Neuronal stem cell (in vitro differentiated cells): ENCODE results near the gene PTPN5.
A peak's percentile ranks its signal among the peaks of the same experiment; 100 is the strongest.

ENCODE experiments used
- DNase-seq: peaks from one replicate; pipeline ENCODE4 v3.0.0-alpha.2; 2013; ENCODE audit warnings: low spot score
- H2AFZ ChIP-seq: one replicate; pipeline ENCODE4 v1.6.1; 2013; ENCODE audit warnings: mild to moderate bottlenecking, low read length, inconsistent platforms
- H2AK5ac ChIP-seq: 2 replicates; pipeline ENCODE4 v1.6.1; 2013; ENCODE audit warnings: low read depth, mild to moderate bottlenecking, inconsistent platforms, low read length, moderate library complexity, mixed read lengths
- H2BK120ac ChIP-seq: 2 replicates; pipeline ENCODE4 v1.6.1; 2013; ENCODE audit warnings: low read depth, mild to moderate bottlenecking, inconsistent platforms, low read length, moderate library complexity, mixed read lengths
- H2BK12ac ChIP-seq: one replicate; pipeline ENCODE4 v1.6.1; 2013; ENCODE audit warnings: low read length, inconsistent platforms
- H2BK15ac ChIP-seq: 2 replicates; pipeline ENCODE4 v1.6.1; 2013; ENCODE audit warnings: mild to moderate bottlenecking, low read length, inconsistent platforms, mixed read lengths
- H2BK5ac ChIP-seq: one replicate; pipeline ENCODE4 v1.6.1; 2013; ENCODE audit warnings: inconsistent platforms, mild to moderate bottlenecking, low read length, moderate library complexity
- H3K14ac ChIP-seq: one replicate; pipeline ENCODE4 v1.6.1; 2013; ENCODE audit warnings: low read length, inconsistent platforms
- H3K18ac ChIP-seq: 2 replicates; pipeline ENCODE4 v1.6.1; 2013; ENCODE audit warnings: low read length, inconsistent platforms
- H3K23ac ChIP-seq: 2 replicates; pipeline ENCODE4 v1.6.1; 2013; ENCODE audit warnings: low read depth, mild to moderate bottlenecking, mixed read lengths, low read length, inconsistent platforms; ENCODE audit not compliant: poor library complexity
- H3K27ac ChIP-seq: replicated peaks from 3 replicates; pipeline ENCODE4 v1.5.1; 2013; ENCODE audit warnings: low read length, inconsistent platforms
- H3K27me3 ChIP-seq, 3 experiments: 2 replicates each; pipeline ENCODE4 v1.6.1; 2013; ENCODE audit warnings: low read length in 3 of 3, mild to moderate bottlenecking in 2 of 3, inconsistent platforms in 1 of 3, low read depth in 1 of 3, mixed read lengths in 1 of 3, moderate library complexity in 1 of 3; ENCODE audit not compliant: control insufficient read depth in 3 of 3, insufficient read depth in 3 of 3
- H3K36me3 ChIP-seq, 2 donors: replicated peaks in 1 of 2; 2 replicates each; pipeline ENCODE4 v1.6.1; 2013; ENCODE audit warnings: low read length in 2 of 2; ENCODE audit not compliant: control insufficient read depth in 2 of 2, insufficient read depth in 2 of 2
- H3K4ac ChIP-seq: 2 replicates; pipeline ENCODE4 v1.6.1; 2013; ENCODE audit warnings: inconsistent platforms, mild to moderate bottlenecking, low read length, moderate library complexity
- H3K4me1 ChIP-seq, 2 donors: 1 replicate in 1 of 2; 2 replicates in 1 of 2; pipeline ENCODE4 v1.6.1; 2013; ENCODE audit warnings: low read length in 2 of 2, low read depth in 1 of 2; ENCODE audit not compliant: control insufficient read depth in 2 of 2, insufficient read depth in 1 of 2
- H3K4me2 ChIP-seq: one replicate; pipeline ENCODE4 v1.6.1; 2013; ENCODE audit warnings: mild to moderate bottlenecking, low read length, inconsistent platforms; ENCODE audit not compliant: insufficient read depth, poor library complexity, severe bottlenecking
- H3K4me3 ChIP-seq, 2 donors: 2 replicates each; pipeline ENCODE4 v1.5.1; 2013; ENCODE audit warnings: low read length in 2 of 2, mild to moderate bottlenecking in 2 of 2, inconsistent platforms in 1 of 2, moderate library complexity in 1 of 2
- H3K79me1 ChIP-seq: one replicate; pipeline ENCODE4 v1.6.1; 2013; ENCODE audit warnings: low read depth, mild to moderate bottlenecking, inconsistent platforms, low read length, moderate library complexity
- H3K9ac ChIP-seq: one replicate; pipeline ENCODE4 v1.6.1; 2013; ENCODE audit warnings: mild to moderate bottlenecking, low read depth, low read length, inconsistent platforms; ENCODE audit not compliant: poor library complexity
- H3K9me3 ChIP-seq, 2 donors: replicated peaks in 1 of 2; 2 replicates each; pipeline versions ENCODE3 to v1.6.1; 2013; ENCODE audit warnings: low read length in 2 of 2, mild to moderate bottlenecking in 2 of 2, inconsistent platforms in 1 of 2, low read depth in 1 of 2, mixed read lengths in 1 of 2, moderate library complexity in 1 of 2; ENCODE audit not compliant: control insufficient read depth in 2 of 2, insufficient read depth in 1 of 2
- H4K8ac ChIP-seq: one replicate; pipeline ENCODE4 v1.6.1; 2013; ENCODE audit warnings: low read depth, mild to moderate bottlenecking, inconsistent platforms, low read length, moderate library complexity
- H4K91ac ChIP-seq: one replicate; pipeline ENCODE4 v1.6.1; 2013; ENCODE audit warnings: low read length, low read depth, mild to moderate bottlenecking, inconsistent platforms; ENCODE audit not compliant: poor library complexity
- WGBS, 2 donors: extraction: QIAGEN DNeasy Blood & Tissue Kit; methylation state at CpG; one replicate each; pipeline ENCODE4 v1.1.7; 2013; ENCODE audit warnings: missing lambda C conversion rate in 2 of 2, mixed read lengths in 1 of 2; ENCODE audit not compliant: insufficient read length in 2 of 2, insufficient replicate concordance in 1 of 2; ENCODE audit errors: extremely low coverage in 2 of 2; 5-methylcytosine and 5-hydroxymethylcytosine counted together

Gene PTPN5

DNA sequence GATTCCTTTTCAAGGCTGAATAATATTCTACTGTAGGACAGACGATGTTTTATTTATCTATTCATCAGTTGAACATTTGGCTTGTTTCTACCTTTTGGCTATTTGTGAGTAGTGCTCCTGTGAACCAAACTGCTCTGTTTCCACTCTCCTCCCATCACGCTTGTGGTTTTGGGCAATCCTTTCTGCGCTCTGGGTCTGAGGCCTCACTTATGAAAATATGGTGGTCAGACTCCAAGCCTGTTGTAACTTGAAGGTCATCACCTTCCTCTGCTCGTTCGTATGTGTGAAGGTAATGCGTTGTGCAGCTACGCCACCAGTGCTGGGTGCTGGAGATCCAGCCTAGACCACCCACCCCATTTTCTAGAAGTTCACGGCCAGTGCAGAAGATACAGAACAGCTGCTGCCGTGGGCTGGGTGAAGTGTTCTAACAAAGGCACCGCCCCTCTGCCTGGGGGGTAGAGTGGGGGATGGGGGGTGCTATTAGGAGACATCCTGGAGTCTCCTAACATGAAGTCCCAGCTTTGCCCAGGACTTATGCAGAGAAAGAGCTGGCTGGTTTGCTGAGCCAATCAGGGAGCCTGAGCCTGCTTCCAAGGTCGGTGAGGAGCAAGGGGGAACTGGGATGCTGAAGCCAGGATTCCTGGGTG is 21.0 kb downstream of the PTPN5 start:
- H3K23ac ChIP-seq, result no peak overlapping the region
- no peak overlapping the region for H2AK5ac ChIP-seq
- no peak overlapping the region for H3K4me2 ChIP-seq
- peaks cover 0 to 2% of the 10 kb centered on the region in 2 donors for H3K36me3 ChIP-seq
- no peak overlapping the region for H2BK120ac ChIP-seq
- no peak overlapping the region for H3K4me3 ChIP-seq
- no peak overlapping the region for H4K8ac ChIP-seq
- H2AFZ ChIP-seq, result no peak overlapping the region
- no peak overlapping the region for H2BK5ac ChIP-seq
- no peak overlapping the region for H2BK12ac ChIP-seq
- H3K4ac ChIP-seq, result no peak overlapping the region
- H3K18ac ChIP-seq, result no peak overlapping the region
- H3K27me3 ChIP-seq, result peaks cover 0 to 21% (median 0%) of the 10 kb centered on the region in 3 experiments
- no peak overlapping the region for H3K14ac ChIP-seq
- no peak overlapping the region for H4K91ac ChIP-seq
- H3K79me1 ChIP-seq, result no peaks in the 10 kb centered on the region
- H3K27ac ChIP-seq, result no peak overlapping the region
- WGBS, 2 donors, result no CpG with 5 or more reads among the region's 11 CpGs
- H3K9ac ChIP-seq, result no peak overlapping the region
- no peak overlapping the region for H2BK15ac ChIP-seq
- H3K4me1 ChIP-seq, result no peaks in the 10 kb centered on the region
- H3K9me3 ChIP-seq, result no peaks in the 10 kb centered on the region
- DNase-seq, result no peak

DNA sequence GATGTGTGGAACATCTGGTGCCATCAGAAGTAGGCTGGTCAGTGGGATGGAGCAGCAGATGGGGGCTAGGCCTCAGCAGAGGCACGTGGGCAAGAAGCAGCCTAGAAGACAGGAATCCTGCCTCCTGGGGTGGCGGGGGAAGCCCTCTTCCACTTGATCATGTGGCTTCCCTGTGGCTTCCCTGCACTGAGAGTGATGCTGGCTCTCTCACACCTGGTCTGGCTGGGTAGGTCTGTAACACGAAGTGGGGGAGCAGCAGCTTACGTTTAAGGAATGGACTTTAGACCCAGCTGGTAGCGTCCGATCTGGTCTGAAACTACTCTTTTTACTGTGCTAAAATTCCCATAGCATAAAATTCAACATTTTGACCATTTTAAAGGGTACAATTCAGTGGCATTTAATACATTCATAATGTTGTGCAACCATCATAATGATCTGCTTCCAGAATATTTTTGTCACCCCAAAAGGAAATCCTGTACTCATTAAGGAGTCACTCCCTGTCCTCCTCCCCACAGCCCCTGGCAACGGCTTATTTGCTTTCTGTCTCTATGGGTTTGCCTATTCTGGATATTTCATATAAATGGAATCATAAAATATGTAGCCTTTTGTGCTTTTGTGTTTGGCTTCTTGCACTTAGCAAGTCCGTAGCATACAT is 21.7 kb downstream of the PTPN5 start:
- no peak overlapping the region for H2BK5ac ChIP-seq
- no peak overlapping the region for H2AFZ ChIP-seq
- H3K9me3 ChIP-seq, result no peaks in the 10 kb centered on the region
- no peak overlapping the region for H3K4me2 ChIP-seq
- H3K9ac ChIP-seq, result peak overlapping the region; percentile 24
- WGBS, 2 donors, result no CpG with 5 or more reads among the region's 8 CpGs
- H4K8ac ChIP-seq, result no peak overlapping the region
- no peak overlapping the region for H2BK120ac ChIP-seq
- no peak overlapping the region for H3K18ac ChIP-seq
- no peaks in the 10 kb centered on the region for H3K4me1 ChIP-seq
- no peak overlapping the region for H3K14ac ChIP-seq
- H3K79me1 ChIP-seq, result no peaks in the 10 kb centered on the region
- no peak overlapping the region for H3K23ac ChIP-seq
- no peak overlapping the region for H2AK5ac ChIP-seq
- no peak overlapping the region for H4K91ac ChIP-seq
- DNase-seq, result no peak
- peaks cover 0 to 2% of the 10 kb centered on the region in 2 donors for H3K36me3 ChIP-seq
- peaks cover 0 to 21% (median 0%) of the 10 kb centered on the region in 3 experiments for H3K27me3 ChIP-seq
- no peak overlapping the region for H2BK15ac ChIP-seq
- H3K4me3 ChIP-seq, result no peak overlapping the region
- no peak overlapping the region for H3K4ac ChIP-seq
- H2BK12ac ChIP-seq, result no peak overlapping the region
- H3K27ac ChIP-seq, result no peak overlapping the region

DNA sequence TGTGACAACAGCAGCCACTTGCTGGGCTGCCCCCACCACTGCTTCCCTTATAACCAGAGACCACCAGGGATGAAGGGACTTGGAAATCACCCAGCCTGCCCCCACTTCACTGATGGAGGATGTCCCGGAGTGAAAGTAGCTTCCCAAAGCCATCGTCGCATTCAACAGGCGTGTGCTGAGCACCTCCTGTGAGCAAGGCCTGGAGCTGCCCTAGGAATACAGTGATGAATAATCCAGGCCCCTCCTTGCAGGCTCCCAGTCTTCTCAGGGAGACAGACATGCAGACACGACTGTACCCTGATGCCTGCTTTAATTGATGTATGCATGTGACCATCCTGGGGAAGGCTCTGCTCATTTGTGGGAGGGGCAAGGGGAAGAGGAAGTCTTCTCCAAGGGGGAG is 22.6 kb downstream of the PTPN5 start:
- Histone ChIP-seq H3K4me1 (no peaks in the 10 kb centered on the region), H3K27me3 (peaks cover 0 to 19% (median 0%) of the 10 kb centered on the region in 3 experiments)

DNA sequence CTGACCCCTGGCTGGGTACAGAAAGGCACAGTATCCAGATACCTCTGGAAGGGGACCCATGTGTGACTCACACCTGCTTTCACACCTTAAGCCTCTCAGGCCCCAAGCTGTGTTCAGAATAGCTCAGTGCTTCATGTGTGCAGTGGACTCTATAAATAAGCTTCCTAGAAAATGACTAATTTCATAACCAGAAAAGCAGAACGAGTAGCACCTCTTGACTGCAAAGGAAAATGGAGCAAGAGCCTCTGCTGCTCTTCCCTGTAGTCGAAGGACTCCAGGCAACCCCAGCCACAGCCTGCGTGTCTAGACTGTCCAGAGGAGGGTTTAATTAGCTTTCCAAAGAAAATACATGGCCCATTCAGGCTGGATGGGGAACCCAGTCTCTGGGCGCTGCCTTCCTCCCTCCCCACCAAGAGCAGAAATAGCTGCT is 23.1 kb downstream of the PTPN5 start:
- H3K4me2 ChIP-seq, result no peak overlapping the region
- peaks cover 0 to 2% of the 10 kb centered on the region in 2 donors for H3K36me3 ChIP-seq
- no CpG with 5 or more reads among the region's 4 CpGs for WGBS, 2 donors
- no peak overlapping the region for H3K4me3 ChIP-seq
- DNase-seq, result no peak
- H3K4ac ChIP-seq, result no peak overlapping the region
- no peak overlapping the region for H3K9ac ChIP-seq
- no peak overlapping the region for H3K23ac ChIP-seq
- H3K14ac ChIP-seq, result no peak overlapping the region
- no peak overlapping the region for H2BK12ac ChIP-seq
- no peak overlapping the region for H3K27ac ChIP-seq
- no peak overlapping the region for H2BK5ac ChIP-seq
- H3K79me1 ChIP-seq, result no peaks in the 10 kb centered on the region
- peaks cover 0 to 14% (median 0%) of the 10 kb centered on the region in 3 experiments for H3K27me3 ChIP-seq
- no peak overlapping the region for H4K8ac ChIP-seq
- H2BK120ac ChIP-seq, result no peak overlapping the region
- no peak overlapping the region for H4K91ac ChIP-seq
- H2BK15ac ChIP-seq, result no peak overlapping the region
- H3K9me3 ChIP-seq, result no peaks in the 10 kb centered on the region
- H3K18ac ChIP-seq, result no peak overlapping the region
- H2AK5ac ChIP-seq, result no peak overlapping the region
- H3K4me1 ChIP-seq, result no peaks in the 10 kb centered on the region
- H2AFZ ChIP-seq, result no peak overlapping the region

More for the DNA sequence above, 22.6 kb downstream of the PTPN5 start:
- DNase-seq, result no peak
- H2AFZ ChIP-seq, result no peak overlapping the region
- H4K8ac ChIP-seq, result no peak overlapping the region
- H3K9ac ChIP-seq, result no peak overlapping the region
- H4K91ac ChIP-seq, result no peak overlapping the region
- no peak overlapping the region for H3K27ac ChIP-seq
- H3K36me3 ChIP-seq, result peaks cover 0 to 2% of the 10 kb centered on the region in 2 donors
- H2BK12ac ChIP-seq, result no peak overlapping the region
- no CpG with 5 or more reads among the region's 5 CpGs for WGBS, 2 donors
- no peak overlapping the region for H2AK5ac ChIP-seq
- H3K4me2 ChIP-seq, result no peak overlapping the region
- no peak overlapping the region for H3K4me3 ChIP-seq
- H3K9me3 ChIP-seq, result no peaks in the 10 kb centered on the region
- no peak overlapping the region for H2BK15ac ChIP-seq
- no peak overlapping the region for H3K23ac ChIP-seq
- H2BK5ac ChIP-seq, result no peak overlapping the region
- H3K79me1 ChIP-seq, result no peaks in the 10 kb centered on the region
- no peak overlapping the region for H2BK120ac ChIP-seq
- no peak overlapping the region for H3K4ac ChIP-seq
- H3K14ac ChIP-seq, result no peak overlapping the region
- H3K18ac ChIP-seq, result no peak overlapping the region
